Measurements from ENCODE around the gene ZBTB7C.
A peak's percentile ranks its signal among the peaks of the same experiment; 100 is the strongest.

Gene ZBTB7C

GRCh38 chr18:48009116-48009745 lies 400.0 kb downstream of the ZBTB7C start:
- no peak for DNase-seq

GRCh38 chr18:48007955-48008701 lies 401.1 kb downstream of the ZBTB7C start:
- DNase-seq, result peak; percentile 50

- no peak for DNase-seq
These were observed 401.8 kb downstream of the ZBTB7C start for GRCh38 chr18:48007381-48007780.

GRCh38 chr18:48006415-48007175 lies 402.6 kb downstream of the ZBTB7C start:
- DNase-seq, result no peak

- DNase-seq, result no peak
These were observed 404.6 kb downstream of the ZBTB7C start for GRCh38 chr18:48004577-48004976.

- DNase-seq, result peak; percentile 53
These were observed 405.5 kb downstream of the ZBTB7C start for GRCh38 chr18:48003426-48004349.

GRCh38 chr18:48002933-48003365 lies 406.2 kb downstream of the ZBTB7C start:
- DNase-seq, result peak; percentile 69

- DNase-seq, result no peak
These were observed 408.5 kb downstream of the ZBTB7C start for GRCh38 chr18:48000701-48001100.

GRCh38 chr18:47999801-48000248 lies 409.4 kb downstream of the ZBTB7C start:
- DNase-seq, result no peak

GRCh38 chr18:47997338-47997780 lies 411.8 kb downstream of the ZBTB7C start:
- DNase-seq, result peak; percentile 33

GRCh38 chr18:47996091-47996541 lies 413.1 kb downstream of the ZBTB7C start:
- no peak for DNase-seq

GRCh38 chr18:47995654-47996053 lies 413.5 kb downstream of the ZBTB7C start:
- DNase-seq, result no peak

- no peak for DNase-seq
These were observed 415.8 kb downstream of the ZBTB7C start for GRCh38 chr18:47993409-47993808.

- no peak for DNase-seq
These were observed 416.2 kb downstream of the ZBTB7C start for GRCh38 chr18:47992976-47993375.

GRCh38 chr18:47992266-47992665 lies 416.9 kb downstream of the ZBTB7C start:
- DNase-seq, result no peak

GRCh38 chr18:47990981-47991380 lies 418.2 kb downstream of the ZBTB7C start:
- no peak for DNase-seq

- DNase-seq, result peak; percentile 68
These were observed 421.8 kb downstream of the ZBTB7C start for GRCh38 chr18:47987388-47987699.

- DNase-seq, result peak; percentile 44
These were observed 422.4 kb downstream of the ZBTB7C start for GRCh38 chr18:47986620-47987387.

GRCh38 chr18:47985866-47986265 lies 423.3 kb downstream of the ZBTB7C start:
- DNase-seq, result no peak

- DNase-seq, result no peak
These were observed 424.2 kb downstream of the ZBTB7C start for GRCh38 chr18:47984991-47985390.

- no peak for DNase-seq
These were observed 425.2 kb downstream of the ZBTB7C start for GRCh38 chr18:47983946-47984345.
